Neural cell (in vitro differentiated cells): ENCODE measurements around the gene IER5L. TPM values are rescaled to one million over a fixed set of nuclear protein-coding genes. Genes with fewer than 3 reads are reported as not detected.

Experiments
- H2AFZ ChIP-seq: fragments of 200-600, 300-800 bp; sonication (generic), shearing (Covaris generic); 2 replicates; pipeline ENCODE4 v1.6.0; 2014; ENCODE audit warnings: low read depth, mild to moderate bottlenecking, antibody characterized with exemption, low read length, moderate library complexity
- H3F3A ChIP-seq: fragments of 200-600 bp; shearing (Covaris generic); 2 replicates; pipeline ENCODE4 v1.6.1; 2016; ENCODE audit warnings: mild to moderate bottlenecking, moderate library complexity, mixed read lengths, antibody characterized with exemption, low read length; ENCODE audit not compliant: insufficient read depth, poor library complexity, severe bottlenecking
- H3K27ac ChIP-seq: fragments of 200-600, 300-800 bp; sonication (generic), shearing (Covaris generic); 2 replicates; pipeline ENCODE4 v1.5.1; 2014; ENCODE audit warnings: mild to moderate bottlenecking, low read length, moderate library complexity
- H3K27me3 ChIP-seq: fragments of 300-800, 200-600 bp; sonication (generic), shearing (Covaris generic); 2 replicates; pipeline ENCODE4 v1.6.0; 2014; ENCODE audit warnings: mild to moderate bottlenecking, low read depth, low read length, moderate library complexity; ENCODE audit not compliant: insufficient read depth
- H3K36me3 ChIP-seq: fragments of 300-800, 200-600 bp; sonication (generic), shearing (Covaris generic); 2 replicates; pipeline ENCODE4 v1.5.1; 2014; ENCODE audit warnings: mild to moderate bottlenecking, antibody characterized with exemption, low read length, moderate library complexity; ENCODE audit not compliant: insufficient read depth
- H3K4me2 ChIP-seq: fragments of 300-800, 200-600 bp; sonication (generic), shearing (Covaris generic); 2 replicates; pipeline ENCODE4 v1.6.0; 2014; ENCODE audit warnings: mild to moderate bottlenecking, low read length
- H3K4me3 ChIP-seq: fragments of 300-800, 200-600 bp; sonication (generic), shearing (Covaris generic); 2 replicates; pipeline ENCODE4 v1.5.1; 2014; ENCODE audit warnings: mild to moderate bottlenecking, low read length, moderate library complexity
- H3K79me2 ChIP-seq: fragments of 200-600 bp; shearing (Covaris generic); replicated peaks from 2 replicates; pipeline ENCODE4 v1.6.0; 2014; ENCODE audit warnings: mild to moderate bottlenecking, low read length, moderate library complexity; ENCODE audit not compliant: insufficient read depth
- H3K9ac ChIP-seq: fragments of 300-800, 200-600 bp; sonication (generic), shearing (Covaris generic); 2 replicates; pipeline ENCODE4 v1.6.1; 2016; ENCODE audit warnings: mild to moderate bottlenecking, low read length, mixed read lengths
- H3K9me2 ChIP-seq: fragments of 200-600 bp; shearing (Covaris generic); 2 replicates; pipeline ENCODE4 v1.6.1; 2016; ENCODE audit warnings: mild to moderate bottlenecking, low read length, mixed read lengths; ENCODE audit not compliant: insufficient read depth
- H3K9me3 ChIP-seq: fragments of 200-600, 300-800 bp; sonication (generic), shearing (Covaris generic); 2 replicates; pipeline ENCODE4 v1.6.1; 2016; ENCODE audit warnings: mild to moderate bottlenecking, mixed run types, low read length, moderate library complexity, mixed read lengths
- H4K20me1 ChIP-seq: fragments of 200-600 bp; shearing (Covaris generic); 2 replicates; pipeline ENCODE4 v1.6.1; 2016; ENCODE audit warnings: mild to moderate bottlenecking, mixed run types; ENCODE audit not compliant: insufficient read depth
- EP300 ChIP-seq: fragments of 450-650 bp; conservative IDR thresholded peaks from 2 replicates; pipeline ENCODE4 v1.6.1; 2014; ENCODE audit warnings: antibody characterized with exemption, mild to moderate bottlenecking, moderate library complexity; ENCODE audit not compliant: poor library complexity, severe bottlenecking
- EZH2 ChIP-seq: fragments of 200-600, 300-800 bp; shearing (Covaris generic), sonication (generic); IDR thresholded peaks from 2 replicates; pipeline ENCODE4 v1.6.1; 2014; ENCODE audit warnings: antibody characterized with exemption, low read length, borderline replicate concordance, mild to moderate bottlenecking; ENCODE audit not compliant: insufficient read depth, poor library complexity, severe bottlenecking
- MXI1 ChIP-seq: fragments of 450-650 bp; conservative IDR thresholded peaks from 2 replicates; pipeline ENCODE4 v1.6.1; 2014; ENCODE audit warnings: antibody characterized with exemption, mild to moderate bottlenecking; ENCODE audit not compliant: poor library complexity, severe bottlenecking
- POLR2AphosphoS5 ChIP-seq: IDR thresholded peaks from 2 replicates; pipeline ENCODE4 v1.6.1; 2012
- RAD21 ChIP-seq: fragments of 450-650 bp; conservative IDR thresholded peaks from 2 replicates; pipeline ENCODE4 v1.6.1; 2014; ENCODE audit warnings: antibody characterized with exemption, mild to moderate bottlenecking, moderate library complexity
- REST ChIP-seq: IDR thresholded peaks from 2 replicates; pipeline ENCODE4 v1.6.1; 2012; ENCODE audit warnings: borderline replicate concordance
- SMC3 ChIP-seq: fragments of 450-650 bp; conservative IDR thresholded peaks from 2 replicates; pipeline ENCODE4 v1.6.1; 2014; ENCODE audit warnings: antibody characterized with exemption, mild to moderate bottlenecking, moderate library complexity; ENCODE audit not compliant: poor library complexity
- TAF1 ChIP-seq: IDR thresholded peaks from 2 replicates; pipeline ENCODE4 v1.6.1; 2012; ENCODE audit warnings: low read depth
- polyA plus RNA-seq: library from polyadenylated mRNA; depleted of rRNA; stranded (reverse); fragments of >200 nt; gene quantifications from 2 replicates; pipeline ENCODE4 v1.2.3, GENCODE V29; 2014
- TF ChIP-seq, protein P1 (sequence below): fragments of 450-650 bp; IDR thresholded peaks from 2 replicates; pipeline ENCODE4 v1.5.1; 2014; ENCODE audit warnings: antibody characterized with exemption, mild to moderate bottlenecking, moderate library complexity; ENCODE audit not compliant: poor library complexity, severe bottlenecking

Gene IER5L
- polyA plus RNA-seq, 1 donor from 2014 or later: 20.8 TPM

DNA sequence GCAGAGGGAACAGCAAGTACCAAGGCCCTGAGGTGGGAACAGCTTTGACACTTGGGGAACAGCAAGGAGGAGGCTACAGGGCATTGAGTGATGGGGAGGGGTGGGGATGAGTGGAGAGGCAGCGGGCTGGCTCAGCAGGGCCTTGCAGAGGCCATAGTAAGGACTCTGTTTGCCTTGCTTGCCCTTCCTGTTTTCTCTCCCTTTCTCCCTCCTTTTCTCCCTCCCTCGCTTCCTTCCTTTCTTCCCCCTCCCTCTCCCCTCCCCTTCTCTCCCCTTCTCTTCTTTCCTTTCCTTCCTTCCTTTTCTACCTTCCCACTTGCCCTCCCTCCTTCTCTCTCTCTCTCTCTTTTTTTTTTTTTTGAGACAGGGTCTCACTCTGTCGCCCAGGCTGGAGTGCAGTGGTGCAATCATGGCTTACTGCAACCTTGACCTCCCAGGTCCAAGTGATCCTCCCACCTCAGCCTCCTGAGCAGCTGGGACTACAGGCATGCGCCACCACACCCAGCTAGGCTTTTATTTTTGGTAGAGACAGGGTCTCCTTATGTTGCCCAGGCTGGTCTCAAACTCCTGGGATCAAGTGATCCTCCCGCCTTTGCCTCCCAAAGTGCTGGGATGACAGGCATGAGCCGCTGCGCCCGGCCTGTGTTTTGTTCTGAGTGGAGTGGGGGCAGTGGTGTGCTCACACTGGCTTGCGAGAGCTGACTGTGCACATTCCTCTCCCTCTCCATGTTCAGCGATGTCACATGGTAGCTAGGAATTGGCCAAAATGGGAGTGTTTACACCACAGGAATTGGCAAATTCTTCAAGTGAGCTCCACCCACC is 17.1 kb downstream of the IER5L start:
- Histone ChIP-seq H3K27me3 (no peaks in the 10 kb centered on the region), H2AFZ (no peak overlapping the region), H3F3A (no peaks in the 10 kb centered on the region), H3K79me2 (no peaks in the 10 kb centered on the region), H3K4me2 (no peak overlapping the region), H3K9ac (no peak overlapping the region), H3K36me3 (no peaks in the 10 kb centered on the region), H3K27ac (no peak overlapping the region), H4K20me1 (no peaks in the 10 kb centered on the region), H3K4me3 (no peak overlapping the region), H3K9me3 (no peaks in the 10 kb centered on the region), H3K9me2 (no peaks in the 10 kb centered on the region)
- no peak for TF ChIP-seq MXI1
- no peak for TF ChIP-seq REST
- TF ChIP-seq TAF1: no peak
- no peak for TF ChIP-seq EZH2
- no peak for TF ChIP-seq EP300
- no peak for TF ChIP-seq SMC3
- TF ChIP-seq, protein P1, sequence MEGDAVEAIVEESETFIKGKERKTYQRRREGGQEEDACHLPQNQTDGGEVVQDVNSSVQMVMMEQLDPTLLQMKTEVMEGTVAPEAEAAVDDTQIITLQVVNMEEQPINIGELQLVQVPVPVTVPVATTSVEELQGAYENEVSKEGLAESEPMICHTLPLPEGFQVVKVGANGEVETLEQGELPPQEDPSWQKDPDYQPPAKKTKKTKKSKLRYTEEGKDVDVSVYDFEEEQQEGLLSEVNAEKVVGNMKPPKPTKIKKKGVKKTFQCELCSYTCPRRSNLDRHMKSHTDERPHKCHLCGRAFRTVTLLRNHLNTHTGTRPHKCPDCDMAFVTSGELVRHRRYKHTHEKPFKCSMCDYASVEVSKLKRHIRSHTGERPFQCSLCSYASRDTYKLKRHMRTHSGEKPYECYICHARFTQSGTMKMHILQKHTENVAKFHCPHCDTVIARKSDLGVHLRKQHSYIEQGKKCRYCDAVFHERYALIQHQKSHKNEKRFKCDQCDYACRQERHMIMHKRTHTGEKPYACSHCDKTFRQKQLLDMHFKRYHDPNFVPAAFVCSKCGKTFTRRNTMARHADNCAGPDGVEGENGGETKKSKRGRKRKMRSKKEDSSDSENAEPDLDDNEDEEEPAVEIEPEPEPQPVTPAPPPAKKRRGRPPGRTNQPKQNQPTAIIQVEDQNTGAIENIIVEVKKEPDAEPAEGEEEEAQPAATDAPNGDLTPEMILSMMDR: no peak
- TF ChIP-seq POLR2AphosphoS5: no peak
- TF ChIP-seq RAD21: no peak

DNA sequence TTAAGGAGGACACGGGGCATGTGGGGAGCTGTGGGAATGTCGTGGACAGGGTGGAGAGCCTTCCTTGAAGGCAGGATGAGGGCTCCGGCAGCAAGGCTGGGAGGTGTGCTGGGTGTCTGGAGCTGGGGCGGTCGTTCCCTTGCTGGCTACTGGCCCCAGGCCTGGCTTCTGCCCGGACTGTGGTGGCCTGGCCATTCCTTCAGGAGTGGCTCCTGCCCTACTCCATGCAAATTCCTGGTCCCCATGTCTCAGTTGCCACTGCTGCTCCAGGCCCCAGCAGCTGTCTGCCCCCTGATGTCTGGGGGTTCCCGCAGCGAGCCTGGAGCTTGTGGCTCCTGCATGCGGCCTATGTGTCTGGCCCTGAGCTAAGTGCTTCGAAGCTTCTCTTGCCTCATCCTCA is 21.9 kb downstream of the IER5L start:
- Histone ChIP-seq H4K20me1 (no peaks in the 10 kb centered on the region), H3F3A (no peaks in the 10 kb centered on the region), H3K79me2 (no peaks in the 10 kb centered on the region), H3K9me2 (no peaks in the 10 kb centered on the region), H3K36me3 (no peaks in the 10 kb centered on the region), H2AFZ (no peak overlapping the region), H3K27me3 (no peaks in the 10 kb centered on the region), H3K9ac (no peak overlapping the region), H3K4me3 (no peak overlapping the region), H3K9me3 (no peaks in the 10 kb centered on the region), H3K4me2 (no peak overlapping the region), H3K27ac (no peak overlapping the region)
- no peak for TF ChIP-seq RAD21
- no peak for TF ChIP-seq POLR2AphosphoS5
